GM18526 (cell line): Measurements from ENCODE around the gene KIAA1614.
A peak's percentile ranks its signal among the peaks of the same experiment; 100 is the strongest.

Source experiments
- POLR2A ChIP-seq: IDR thresholded peaks from 3 replicates; pipeline ENCODE4 v1.6.1; 2011; ENCODE audit not compliant: insufficient read length; ENCODE audit errors: extremely low read depth

KIAA1614 gene

GRCh38 chr1:180901076-180901990, 11.4 kb upstream of the KIAA1614 start:
- no peak for TF ChIP-seq POLR2A

GRCh38 chr1:180902541-180902940, 10.2 kb upstream of the KIAA1614 start:
- TF ChIP-seq POLR2A, result no peak

DNA sequence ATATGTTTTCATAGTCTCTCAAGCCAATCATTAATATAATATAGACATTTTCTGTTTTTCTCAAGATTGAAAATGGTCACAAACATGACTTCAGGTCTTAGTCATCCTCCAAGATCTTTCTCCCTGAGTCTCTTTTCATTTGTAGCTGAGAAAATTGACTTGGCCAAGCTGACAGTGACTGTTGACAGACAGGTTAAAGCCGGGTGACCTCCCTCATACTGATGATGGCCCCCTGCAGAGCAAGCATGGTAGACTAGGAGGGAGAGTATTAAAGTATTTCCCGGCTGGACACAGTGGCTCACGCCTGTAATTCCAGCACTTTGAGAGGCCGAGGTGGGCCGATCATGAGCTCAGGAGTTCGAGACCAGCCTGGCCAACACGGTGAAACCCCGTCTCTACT, 6.8 kb upstream of the KIAA1614 start:
- no peak for TF ChIP-seq POLR2A

- TF ChIP-seq POLR2A, result no peak
These were observed 6.2 kb upstream of the KIAA1614 start for GRCh38 chr1:180906511-180906910.

GRCh38 chr1:180907313-180908055, 5.2 kb upstream of the KIAA1614 start:
- TF ChIP-seq POLR2A, result no peak

- no peak for TF ChIP-seq POLR2A
These were observed 4.5 kb upstream of the KIAA1614 start for GRCh38 chr1:180908074-180908765.

DNA sequence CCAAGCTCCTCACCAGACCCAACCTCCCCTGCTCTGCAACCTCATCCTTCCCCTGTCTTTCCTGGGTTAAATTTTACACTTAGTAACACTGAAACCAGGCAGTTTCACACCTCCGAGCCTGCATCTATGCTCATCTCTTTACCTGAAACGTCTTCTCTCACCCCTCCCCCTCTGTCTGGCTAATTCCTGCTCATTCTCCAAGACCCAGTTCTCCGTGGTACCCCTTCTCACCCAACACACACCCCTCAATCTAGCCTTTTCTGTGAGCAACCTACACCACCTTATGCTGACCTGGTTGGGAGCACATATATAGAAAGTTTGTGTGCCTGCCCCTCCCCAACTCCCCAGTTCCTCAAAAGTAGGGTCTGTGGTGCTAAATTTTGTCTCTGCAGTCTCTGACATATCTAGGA, 3.7 kb upstream of the KIAA1614 start:
- no peak for TF ChIP-seq POLR2A

DNA sequence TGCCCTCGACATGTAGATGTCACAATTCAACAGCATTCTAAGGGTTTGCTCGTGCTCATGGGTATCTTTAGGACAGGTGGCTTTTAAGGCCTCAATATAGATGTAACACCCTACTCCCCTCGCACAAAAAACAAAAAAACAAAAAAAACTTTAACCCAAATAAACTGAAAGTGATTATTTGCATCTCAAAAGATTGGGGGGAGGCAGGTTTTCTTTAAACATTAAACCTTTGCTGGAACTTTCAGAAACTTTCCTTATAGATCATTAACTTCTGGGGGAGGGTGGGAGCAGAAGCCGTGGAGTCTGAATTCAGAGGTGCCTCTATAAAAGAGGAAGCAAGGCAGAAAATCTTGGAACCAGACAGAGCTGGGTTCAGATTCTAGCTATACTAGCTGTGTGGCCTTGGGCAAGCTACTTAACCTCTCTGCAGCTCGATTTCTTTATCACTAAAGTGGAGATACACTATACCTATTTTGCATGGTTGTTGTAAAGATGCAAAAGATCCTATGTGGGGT, 3.2 kb upstream of the KIAA1614 start:
- TF ChIP-seq POLR2A, result peak; percentile 63

- TF ChIP-seq POLR2A, result peak; percentile 32
These were observed 981 bp upstream of the KIAA1614 start for GRCh38 chr1:180911640-180912191.

DNA sequence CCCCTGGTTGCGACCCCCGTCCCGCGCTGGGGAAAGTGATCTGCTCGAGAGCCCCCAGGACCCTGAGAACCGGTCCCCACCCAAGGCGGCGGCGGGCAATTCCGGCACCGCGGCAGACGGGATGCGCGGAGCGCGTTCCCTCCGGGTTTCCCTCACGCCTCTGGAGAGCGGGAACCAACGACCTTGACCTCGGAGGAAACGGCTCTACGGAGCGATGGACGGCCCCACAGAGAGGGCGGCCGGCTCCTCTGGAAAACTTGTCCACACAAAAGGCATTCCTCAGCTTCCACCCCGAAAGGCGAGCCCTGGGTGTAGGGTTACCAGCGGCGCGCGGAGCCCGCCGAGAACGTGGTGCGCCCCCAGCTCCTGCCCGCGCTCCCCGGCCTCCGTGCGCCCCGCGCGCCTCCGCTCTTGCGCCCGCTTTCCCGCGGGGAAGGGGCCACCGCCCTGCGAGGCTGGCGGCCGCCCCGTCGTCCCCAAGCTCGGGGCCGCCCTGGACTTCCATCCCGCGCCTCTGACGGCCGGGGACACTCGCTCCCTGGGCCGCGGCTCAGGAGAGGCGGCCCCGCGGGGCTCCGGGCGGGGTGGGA, 391 bp upstream of the KIAA1614 start:
- TF ChIP-seq POLR2A, result peak; percentile 25

DNA sequence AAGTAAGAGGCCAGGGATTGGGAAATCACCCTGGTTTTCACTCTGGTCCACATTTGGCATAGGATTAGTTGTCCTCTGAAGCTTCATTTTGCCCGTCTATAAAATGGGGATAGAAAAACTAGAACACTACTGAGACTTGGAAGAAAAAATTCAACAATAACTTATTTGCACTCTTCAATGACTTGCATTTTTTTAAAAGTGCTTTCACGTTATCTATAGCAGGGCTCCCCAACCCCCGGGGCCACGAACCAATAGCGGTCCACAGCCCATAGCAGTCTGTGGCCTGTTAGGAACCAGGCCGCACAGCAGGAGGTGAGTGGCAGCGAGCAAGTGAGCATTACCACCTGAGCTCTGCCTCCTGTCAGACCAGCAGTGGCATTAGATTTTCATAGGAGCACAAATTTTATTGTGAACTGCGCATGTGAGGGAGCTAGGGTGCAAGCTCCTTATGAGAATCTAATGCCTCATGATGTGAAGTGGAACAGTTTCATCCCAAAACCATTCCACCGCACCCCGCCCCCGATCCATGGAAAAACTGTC, 2.8 kb downstream of the KIAA1614 start:
- TF ChIP-seq POLR2A, result no peak

- no peak for TF ChIP-seq POLR2A
These were observed 3.5 kb downstream of the KIAA1614 start for GRCh38 chr1:180916012-180916770.

- TF ChIP-seq POLR2A, result no peak
These were observed 4.1 kb downstream of the KIAA1614 start for GRCh38 chr1:180916771-180917170.

DNA sequence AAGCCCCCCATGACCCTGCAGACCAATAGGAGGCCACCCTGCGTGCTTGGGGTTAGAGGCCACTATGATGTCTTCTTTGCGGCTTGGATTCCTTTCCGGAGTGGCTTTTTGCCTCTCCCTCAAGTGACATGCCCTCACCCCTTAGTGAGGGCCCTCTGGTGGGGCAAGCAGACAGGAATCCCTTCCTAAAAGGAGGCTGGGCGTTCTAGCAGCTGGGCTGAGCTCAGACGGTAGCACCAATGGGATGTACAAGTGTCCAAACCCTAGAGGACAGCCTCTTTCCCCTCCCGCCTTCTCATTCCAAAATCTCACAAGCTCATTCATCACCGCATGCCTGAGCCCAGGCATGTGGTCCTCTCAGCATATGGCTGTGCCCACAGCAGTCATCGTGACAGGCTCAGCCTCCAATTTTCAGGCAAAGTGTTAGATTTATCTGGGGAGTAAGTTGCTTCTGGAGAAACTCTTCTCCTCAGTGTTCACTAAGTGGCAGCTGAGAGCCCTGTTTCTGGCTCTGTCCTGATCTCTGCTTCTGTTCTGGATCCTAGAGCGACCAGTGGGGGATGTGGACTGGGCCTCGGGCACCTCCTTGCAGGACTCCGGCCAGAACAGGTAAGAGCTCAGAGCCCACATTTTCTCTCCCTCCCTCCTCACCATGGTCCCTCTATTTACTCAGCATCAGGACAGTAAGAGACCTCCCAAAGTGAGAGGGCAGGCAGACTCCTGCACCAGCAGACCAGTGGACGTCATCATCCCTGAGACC, 4.8 kb downstream of the KIAA1614 start:
- no peak for TF ChIP-seq POLR2A
